ENCODE measurements around the gene OXCT2. TPM values are rescaled to one million over a fixed set of nuclear protein-coding genes. Genes with fewer than 3 reads are reported as not detected.
"Not testable (repeated sequence)": the region's sequence is repeated elsewhere in the genome, so short reads cannot be mapped to it uniquely, and the experiment has no call there.

OXCT2 gene
- polyA plus RNA-seq, 3 donors: 0.22 to 1.5 (median 0.33) TPM

DNA sequence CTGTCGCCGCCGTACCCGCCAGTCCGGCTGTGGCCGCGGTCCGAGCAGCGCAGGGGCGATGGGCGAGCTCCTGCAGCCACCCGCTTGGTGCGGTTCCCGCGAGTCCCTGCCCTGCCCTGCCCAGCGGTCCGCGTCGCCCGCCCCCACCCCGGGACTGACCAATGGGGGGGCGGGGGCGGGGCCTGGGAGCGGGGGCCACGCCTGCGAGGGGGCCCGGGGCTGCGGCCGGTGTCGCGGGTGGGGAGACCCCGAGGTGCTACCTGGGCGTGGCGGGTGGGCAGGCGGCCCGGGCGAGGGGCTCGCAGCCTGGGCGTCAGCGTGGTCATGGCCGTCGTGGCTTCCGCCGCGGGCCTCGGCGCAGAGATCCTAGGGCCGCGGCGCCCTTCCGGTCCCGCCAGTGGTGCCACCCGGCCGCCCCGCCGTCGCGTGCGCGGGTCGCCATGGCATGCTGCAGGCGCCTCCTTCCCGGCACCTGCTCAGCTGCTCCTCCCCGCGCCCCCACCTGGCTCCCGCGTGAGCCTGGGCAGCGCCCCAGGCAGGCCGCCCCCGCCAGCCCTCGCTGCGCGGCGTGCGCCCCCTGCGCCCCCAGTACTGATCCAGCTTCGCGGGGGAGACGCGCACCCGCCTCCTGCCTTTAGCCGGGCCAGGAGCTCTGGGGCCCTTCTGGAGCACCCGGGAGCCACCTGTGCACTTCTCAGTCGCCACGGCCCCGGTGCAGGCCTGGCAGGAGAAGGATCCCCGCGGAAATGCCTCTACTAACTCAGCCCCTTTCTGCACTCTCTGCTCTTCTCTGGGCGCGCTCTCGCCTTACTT lies 17.8 kb upstream of the OXCT2 start, which contains the start of gene BMP8B:
Gene BMP8B (minus strand): TSS at position 108 of the 813 bp plus-strand sequence. CDS start 380 bp downstream, outside the sequence.
- no peak for DNase-seq (ENCODE audit: extremely low read depth in 1 of 11, low read depth in 9 of 11, low spot score in 4 of 11)

DNA sequence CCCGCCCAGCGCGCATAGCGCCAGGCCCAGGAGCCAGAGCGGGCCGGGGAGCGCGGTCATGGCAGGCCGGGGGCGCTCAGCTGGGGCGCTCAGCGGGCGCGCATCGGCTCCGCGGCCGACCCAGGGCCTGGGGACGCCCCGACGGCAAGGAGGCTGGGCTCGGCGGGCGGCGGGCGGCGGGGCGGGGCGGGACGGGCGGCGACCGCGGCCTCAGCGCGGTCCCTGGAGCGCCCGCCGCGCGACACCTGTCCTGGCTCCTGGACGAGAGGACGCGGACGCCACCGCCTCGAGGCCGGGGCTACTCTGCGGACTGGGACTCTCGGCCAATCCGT lies 17.2 kb upstream of the OXCT2 start:
- DNase-seq (ENCODE audit: extremely low read depth in 1 of 11, low read depth in 9 of 11, low spot score in 4 of 11): no peak

DNA sequence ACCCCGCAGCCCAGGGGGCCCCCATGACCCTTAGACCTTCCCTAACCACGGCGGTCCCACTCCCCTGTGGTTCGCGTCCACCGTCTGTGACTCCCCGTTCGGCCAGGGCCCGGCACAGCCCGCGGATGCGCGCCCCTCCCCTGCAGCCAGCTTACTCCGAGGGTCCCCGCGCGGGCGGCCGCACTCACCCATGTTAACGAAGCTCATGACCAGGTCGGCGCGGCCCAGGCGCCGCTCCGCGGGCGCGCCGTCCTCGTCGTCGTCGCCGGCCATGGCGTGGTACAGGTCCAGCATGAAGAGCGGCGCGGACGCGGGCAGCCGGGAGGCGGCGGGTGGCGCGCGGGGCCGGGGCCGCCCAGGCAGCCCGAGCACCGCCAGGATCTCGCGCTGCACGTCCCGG lies 16.8 kb upstream of the OXCT2 start:
- DNase-seq (ENCODE audit: extremely low read depth in 1 of 11, low read depth in 9 of 11, low spot score in 4 of 11): not testable (repeated sequence)

DNA sequence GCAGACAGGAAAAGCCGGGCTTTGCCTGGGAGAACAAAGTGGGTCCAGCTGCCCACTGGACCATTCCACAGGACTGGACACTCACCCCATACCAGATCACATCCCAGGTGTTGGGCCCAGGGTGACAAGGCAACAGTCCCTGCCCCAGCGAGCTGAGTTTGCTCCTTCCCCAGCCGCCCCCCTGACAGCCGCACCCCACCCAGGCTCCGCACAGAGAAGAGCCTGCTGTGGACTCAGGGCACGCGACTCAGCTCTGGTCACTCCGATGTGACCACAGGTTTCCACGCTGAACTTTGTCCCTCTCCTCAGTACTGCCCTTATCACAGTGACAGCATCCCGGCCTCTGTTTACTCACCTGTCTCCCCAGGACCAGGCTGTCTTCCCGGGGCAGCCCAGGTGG lies 16.3 kb upstream of the OXCT2 start:
- DNase-seq (ENCODE audit: extremely low read depth in 1 of 11, low read depth in 9 of 11, low spot score in 4 of 11): no peak

DNA sequence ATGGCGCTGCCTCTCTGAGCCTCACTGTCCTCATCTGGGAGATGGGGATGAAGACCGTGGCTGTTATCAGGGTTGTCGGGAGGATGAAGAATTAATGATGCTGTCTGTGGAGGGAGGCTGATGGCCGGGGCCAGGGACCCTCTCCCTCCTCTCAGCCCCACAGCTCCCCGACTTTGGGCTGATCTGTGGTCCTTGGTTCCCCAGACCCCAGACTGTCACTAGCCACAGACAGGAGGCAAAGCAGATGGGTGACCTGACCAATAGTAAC lies 15.9 kb upstream of the OXCT2 start:
- not testable (repeated sequence) for DNase-seq (ENCODE audit: extremely low read depth in 1 of 11, low read depth in 9 of 11, low spot score in 4 of 11)

DNA sequence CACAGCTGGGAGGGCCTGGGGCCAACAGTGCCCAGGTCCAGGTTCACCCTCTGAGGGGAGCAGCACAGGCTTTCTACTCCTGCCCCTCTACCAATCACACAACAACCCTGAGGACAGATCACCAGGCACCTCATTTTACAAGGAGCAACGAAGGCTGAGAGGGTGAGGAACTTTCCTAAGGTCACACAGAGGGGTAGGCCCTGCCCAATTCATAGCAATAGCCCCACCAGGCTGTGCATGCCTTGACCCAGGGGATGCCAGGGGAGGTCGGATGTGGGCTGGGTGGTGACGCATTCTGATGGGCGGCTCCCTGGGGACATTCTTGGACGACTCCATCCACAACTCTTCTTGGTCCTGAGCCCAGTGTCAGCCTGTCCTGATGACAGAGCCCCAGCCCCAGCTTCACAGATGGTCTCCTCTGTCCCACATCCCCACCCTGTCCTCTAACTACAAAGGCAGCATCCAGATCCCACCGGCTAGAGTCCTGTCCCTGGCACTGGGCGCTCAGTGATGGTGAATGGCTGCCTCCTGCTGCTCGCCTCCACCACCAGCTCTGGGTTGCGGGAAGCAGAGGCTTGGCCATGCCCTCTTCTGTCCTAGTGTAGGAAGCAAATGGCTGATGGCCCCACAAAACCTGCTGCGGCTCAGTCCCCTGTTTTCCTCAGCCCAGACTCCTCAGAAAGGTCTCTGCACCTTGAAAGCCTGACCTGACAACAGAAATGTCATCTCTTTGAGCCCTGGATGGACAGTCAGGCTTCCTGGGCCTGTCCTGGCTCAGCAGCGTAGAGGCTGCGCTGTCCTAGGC lies 15.4 kb upstream of the OXCT2 start:
- not testable (repeated sequence) for DNase-seq (ENCODE audit: extremely low read depth in 1 of 11, low read depth in 9 of 11, low spot score in 4 of 11)

DNA sequence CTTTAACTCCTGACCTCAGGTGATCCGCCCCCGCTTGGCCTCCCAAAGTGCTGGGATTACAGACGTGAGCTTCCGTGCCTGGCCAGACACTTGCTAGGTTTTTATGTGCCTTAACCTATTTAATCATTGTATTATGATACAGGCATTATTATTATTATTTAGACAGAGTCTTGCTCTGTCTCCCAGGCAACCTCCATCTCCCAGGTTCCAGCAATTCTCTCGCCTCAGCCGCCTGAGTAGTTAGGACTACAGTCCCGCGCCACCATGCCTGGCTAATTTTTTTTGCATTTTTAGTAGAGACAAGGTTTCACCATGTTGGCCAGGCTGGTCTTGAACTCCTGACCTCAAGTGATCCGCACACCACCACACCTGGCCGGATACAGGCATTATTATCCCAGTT lies 11.5 kb upstream of the OXCT2 start:
- DNase-seq (ENCODE audit: extremely low read depth in 1 of 11, low read depth in 9 of 11, low spot score in 4 of 11): not testable (repeated sequence)

DNA sequence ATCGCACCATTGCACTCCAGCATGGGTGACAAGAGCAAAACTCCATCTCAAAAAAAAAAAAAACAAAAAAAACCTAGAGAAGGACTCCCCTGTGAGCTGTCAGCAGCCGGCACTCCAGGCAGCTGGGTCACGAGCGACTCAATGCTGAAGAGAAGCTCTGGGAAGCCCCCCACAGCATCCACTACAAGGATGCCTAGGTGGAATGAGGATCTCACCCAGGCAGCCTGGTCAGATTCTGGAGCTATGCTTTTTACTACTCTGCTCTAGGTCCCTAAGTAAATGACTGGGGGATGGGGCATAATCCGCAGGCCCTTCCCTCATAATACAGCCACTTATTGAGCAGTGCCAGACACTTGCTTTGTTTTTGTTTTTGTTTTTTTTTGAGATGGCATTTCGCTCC lies 11.0 kb upstream of the OXCT2 start:
- no peak for DNase-seq (ENCODE audit: extremely low read depth in 1 of 11, low read depth in 9 of 11, low spot score in 4 of 11)

DNA sequence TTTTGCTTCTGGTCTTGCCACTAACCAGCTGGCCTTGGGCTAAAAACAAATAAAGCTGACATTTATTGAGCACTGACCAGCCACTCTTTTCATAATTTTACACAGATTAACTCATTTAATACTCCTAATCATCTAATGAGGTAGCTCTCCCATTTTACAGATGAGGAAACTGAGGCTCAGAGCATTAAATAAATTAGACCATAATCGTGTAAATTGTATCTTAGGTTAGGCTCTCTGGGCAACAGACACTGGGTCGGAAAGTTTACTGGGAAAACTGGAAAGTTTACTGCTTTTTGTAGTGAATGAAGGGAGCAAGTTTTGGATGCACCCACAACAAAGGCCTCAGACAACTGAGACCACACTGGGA lies 10.2 kb upstream of the OXCT2 start:
- DNase-seq (ENCODE audit: extremely low read depth in 1 of 11, low read depth in 9 of 11, low spot score in 4 of 11): no peak

DNA sequence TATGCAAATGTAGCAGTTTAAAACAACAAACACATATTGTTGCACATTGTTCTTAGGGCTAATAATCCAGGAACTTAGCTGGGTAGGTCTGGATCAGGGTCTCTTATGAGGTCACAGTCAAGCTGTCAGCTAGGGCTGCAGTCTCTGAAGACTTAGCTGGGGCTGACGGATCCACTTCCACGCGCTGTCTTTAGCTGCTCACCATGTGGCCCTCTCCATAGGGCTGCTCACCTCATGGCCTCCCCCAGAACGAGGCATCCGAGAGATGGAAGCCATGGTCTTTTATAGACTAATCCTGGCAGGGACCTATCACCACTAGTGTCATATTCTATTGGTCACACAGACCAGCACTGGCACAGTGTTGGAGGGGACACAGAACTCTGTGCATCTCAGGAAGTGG lies 8.7 kb upstream of the OXCT2 start:
- no peak for DNase-seq (ENCODE audit: extremely low read depth in 1 of 11, low read depth in 9 of 11, low spot score in 4 of 11)

DNA sequence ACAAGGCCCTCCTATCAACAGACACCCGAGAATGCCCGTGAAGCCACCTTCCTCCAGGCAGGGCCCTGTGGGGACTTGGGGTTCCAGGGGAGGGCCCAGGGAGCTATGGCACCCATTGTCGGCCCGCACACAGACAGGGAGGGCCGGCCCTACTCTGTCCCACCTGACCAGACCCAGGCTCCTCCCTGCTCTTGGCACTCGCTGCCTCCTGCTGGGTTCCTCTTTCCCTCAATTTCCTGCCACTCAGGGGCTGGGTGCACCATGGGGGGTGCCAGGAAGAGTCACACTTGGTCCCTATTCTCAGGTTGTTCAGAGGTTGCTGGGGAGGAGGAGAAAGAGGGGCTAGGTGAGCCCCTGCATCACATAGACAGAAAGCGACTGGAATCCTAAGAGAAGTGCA lies 8.0 kb upstream of the OXCT2 start:
- DNase-seq (ENCODE audit: extremely low read depth in 1 of 11, low read depth in 9 of 11, low spot score in 4 of 11): no peak

DNA sequence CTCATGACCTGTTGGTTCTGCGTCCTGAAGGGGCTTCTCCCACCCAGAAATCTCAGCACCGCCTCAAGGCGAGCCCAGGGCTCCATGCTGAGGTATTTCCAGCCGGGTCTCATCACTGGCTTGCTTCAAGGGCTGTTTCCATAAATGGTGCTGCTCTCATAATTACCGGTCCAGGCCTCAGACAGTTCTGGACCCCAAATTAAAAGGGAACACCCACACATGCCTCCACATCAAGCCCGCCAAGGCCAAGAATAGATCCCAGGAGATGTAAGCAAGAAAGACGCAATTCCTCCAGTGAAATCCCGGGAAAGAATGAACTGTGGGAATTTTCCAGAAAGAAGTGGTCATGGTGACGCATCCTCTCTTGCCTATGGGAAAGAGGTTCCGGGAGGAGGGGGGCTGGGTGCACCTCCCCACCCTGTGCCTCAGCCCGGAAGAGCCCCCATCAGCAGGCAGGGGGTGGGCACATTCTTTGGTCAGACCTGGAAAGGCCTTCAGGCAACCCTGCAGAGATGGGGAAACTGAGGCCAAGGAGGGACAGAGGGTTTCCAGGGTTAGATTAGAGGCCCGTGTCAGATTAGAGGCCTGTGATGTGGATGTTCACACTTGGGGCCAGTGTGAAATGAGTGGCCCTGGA lies 7.4 kb upstream of the OXCT2 start:
- DNase-seq (ENCODE audit: extremely low read depth in 1 of 11, low read depth in 9 of 11, low spot score in 4 of 11): not testable (repeated sequence)

DNA sequence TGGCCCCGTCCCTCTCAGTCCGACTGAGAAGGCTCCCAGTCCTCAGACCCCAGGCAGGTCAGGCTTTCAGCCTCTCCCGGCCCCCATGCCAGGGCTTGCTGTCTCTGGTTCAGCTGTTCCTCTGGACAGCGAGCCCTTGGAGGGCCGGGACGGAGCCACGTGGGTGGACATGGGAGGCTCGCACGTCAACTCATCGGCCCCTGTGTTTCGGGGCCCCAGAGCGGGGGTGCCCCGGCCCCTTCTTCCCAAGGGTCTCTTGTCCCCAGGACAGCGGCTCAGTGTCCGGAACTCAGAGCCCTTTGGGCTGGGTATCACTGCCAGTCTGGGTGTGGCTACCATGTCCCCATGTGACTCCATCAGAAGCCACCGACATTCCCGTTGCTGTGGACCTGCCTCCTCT lies 6.7 kb upstream of the OXCT2 start:
- not testable (repeated sequence) for DNase-seq (ENCODE audit: extremely low read depth in 1 of 11, low read depth in 9 of 11, low spot score in 4 of 11)

DNA sequence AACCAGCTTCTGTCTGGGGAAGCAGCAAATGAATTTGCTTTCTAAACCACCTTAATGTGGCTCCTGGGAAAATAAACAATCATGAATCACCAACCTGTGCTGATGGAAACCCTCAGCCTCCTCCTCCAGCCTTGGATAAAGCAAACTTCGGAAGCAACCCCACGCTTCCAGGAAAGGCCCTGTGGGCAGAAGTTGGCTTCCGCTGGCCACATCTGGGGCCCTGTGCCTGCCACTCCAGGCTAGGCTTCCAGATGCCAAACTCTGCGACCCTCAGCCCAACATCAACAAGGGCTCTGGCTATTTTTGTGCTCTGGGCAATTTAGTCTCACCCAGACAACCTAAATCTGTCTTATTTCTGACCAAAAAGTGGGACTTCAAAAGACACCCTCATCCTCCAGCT lies 6.2 kb upstream of the OXCT2 start:
- DNase-seq (ENCODE audit: extremely low read depth in 1 of 11, low read depth in 9 of 11, low spot score in 4 of 11): no peak

DNA sequence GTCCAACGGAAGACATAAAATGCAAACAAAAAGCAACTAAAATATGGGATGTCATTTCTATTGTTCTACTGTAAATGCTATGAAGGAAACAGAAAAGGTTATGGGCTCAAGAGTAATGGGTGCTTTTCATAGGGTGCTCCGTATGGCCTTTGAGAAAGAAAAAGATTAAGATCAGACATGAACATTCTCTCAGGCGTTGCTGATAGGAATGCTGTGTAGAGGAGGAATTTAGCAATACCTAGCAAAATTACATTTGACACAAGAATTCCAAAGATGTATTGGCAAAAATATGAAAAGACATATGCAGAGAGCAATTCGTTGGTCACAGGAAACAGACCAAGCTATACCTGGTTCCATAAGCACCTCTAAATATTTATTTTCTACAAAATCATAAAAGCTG lies 5.7 kb upstream of the OXCT2 start:
- DNase-seq (ENCODE audit: extremely low read depth in 1 of 11, low read depth in 9 of 11, low spot score in 4 of 11): no peak

DNA sequence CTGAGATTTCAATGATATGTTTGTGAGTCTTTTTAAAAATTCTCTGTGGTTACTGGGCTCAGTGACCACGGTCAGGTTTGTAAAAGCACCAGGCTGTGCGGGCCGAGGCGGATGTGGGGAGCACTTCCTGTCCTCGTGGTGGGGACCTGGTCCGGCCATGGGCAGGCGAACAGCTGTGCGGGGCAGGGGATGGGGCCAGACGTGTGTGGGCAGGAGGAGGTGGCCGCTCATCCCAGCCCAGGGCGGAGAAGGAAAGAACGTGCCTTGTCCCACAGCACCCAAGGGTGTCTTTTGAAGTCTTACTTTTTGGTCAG lies 5.2 kb upstream of the OXCT2 start:
- no peak for DNase-seq (ENCODE audit: extremely low read depth in 1 of 11, low read depth in 9 of 11, low spot score in 4 of 11)

DNA sequence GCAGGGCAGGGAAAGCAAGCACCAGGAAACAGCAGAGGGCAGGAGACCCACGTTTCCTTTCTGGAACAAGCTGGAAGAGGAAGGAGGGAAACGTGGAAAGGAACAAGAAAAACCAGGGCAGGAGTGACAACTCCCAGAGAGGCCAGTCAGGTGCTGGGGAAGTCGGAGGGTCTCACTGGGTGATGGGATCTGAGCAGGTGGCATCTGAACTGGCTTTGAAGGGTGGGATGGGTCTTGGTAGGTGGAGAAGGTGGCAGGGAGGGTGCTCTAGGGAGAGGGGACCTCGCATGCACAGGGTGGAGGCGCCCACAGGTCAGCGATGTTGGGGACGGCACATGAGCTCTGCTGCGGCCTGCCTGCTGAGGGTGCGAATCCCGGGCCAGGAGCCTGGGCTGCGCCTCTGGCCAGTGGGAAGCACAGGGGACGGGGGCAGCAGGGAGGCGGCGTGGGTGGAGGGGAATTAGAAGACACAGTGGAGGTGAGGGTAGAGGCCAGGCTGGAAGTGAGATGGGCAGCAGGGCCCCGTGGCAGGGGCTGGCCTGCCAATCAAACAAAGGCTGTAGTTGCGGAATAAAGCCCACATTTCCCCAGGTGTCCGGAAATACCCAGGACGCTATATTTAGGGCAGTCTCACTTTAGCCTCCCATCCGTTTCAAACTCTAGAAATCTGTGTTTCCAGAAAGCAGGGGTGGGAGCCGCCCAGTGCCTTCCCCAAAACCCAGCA lies 4.7 kb upstream of the OXCT2 start:
- not testable (repeated sequence) for DNase-seq (ENCODE audit: extremely low read depth in 1 of 11, low read depth in 9 of 11, low spot score in 4 of 11)

DNA sequence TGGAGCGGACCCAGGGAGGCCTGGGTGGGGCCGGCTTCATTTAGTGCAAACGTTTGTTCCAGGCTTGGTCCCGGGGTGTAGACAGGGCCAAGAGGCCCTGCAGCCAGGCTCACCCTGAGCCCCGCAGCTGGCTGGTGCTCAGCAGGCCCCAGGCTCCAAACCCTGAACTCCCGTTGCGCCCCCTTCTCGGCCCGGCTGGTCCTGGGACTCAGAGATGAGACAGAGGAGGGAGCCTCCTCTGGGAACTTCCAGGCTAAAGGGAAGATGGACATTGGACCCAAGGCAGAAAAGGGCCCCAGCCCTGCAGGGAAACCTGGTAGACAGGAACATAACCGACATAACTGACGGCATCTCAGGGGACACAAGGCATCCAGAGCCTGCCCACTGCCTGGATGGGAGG lies 4.0 kb upstream of the OXCT2 start:
- not testable (repeated sequence) for DNase-seq (ENCODE audit: extremely low read depth in 1 of 11, low read depth in 9 of 11, low spot score in 4 of 11)

DNA sequence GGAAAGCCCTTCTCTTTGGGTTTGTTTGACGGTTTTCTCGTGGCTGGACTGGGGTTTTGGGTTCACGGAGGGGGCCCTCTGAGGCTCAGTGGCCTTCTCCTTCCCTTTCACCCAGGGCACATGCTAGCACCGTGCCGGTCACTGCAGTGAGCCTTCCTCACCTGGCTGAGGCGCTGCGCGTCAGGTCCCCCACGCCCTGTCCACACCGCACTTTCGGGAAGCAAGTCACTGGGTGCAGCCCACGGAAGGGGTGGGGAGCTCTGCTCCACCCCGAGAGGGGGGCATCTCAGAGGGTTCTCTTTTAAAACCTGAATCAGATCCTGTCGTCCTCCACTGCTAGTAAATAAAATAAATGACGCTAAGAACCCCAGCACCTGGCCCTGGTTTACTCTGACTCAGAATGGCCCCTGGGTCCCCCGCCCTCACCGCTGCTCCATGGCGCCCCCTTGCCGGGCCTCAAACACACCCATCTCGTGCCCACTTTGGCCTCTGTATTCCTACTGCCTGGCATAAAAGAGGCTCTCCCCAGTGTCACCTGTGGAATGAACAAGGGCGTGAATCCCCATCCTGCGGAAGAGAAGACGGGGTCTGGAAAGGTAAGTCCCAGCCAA lies 2.3 kb upstream of the OXCT2 start:
- not testable (repeated sequence) for DNase-seq (ENCODE audit: extremely low read depth in 1 of 11, low read depth in 9 of 11, low spot score in 4 of 11)

Data from renal cortex interstitium (tissue), 11 donors.